ENCODE data around the gene KREMEN1. TPM values are rescaled to one million over a fixed set of nuclear protein-coding genes. Genes with fewer than 3 reads are reported as not detected.

KREMEN1 gene
- total RNA-seq, 1 donor from 2014 or later: 0.03 TPM

GRCh38 chr22:29150701-29151100 is 77.9 kb downstream of the KREMEN1 start:
- peaks cover 17% of the 10 kb centered on the region for H3K27me3 Mint-ChIP-seq (ENCODE audit: insufficient read depth)
- intact Hi-C loops (cut with micrococcal nuclease): no loop called here
- peaks cover 8% of the 10 kb centered on the region for H3K4me1 Mint-ChIP-seq (ENCODE audit: low read depth)
- H3K4me3 Mint-ChIP-seq: no peak overlapping the region
- DNase-seq (ENCODE audit: low spot score): no peak
- no peaks in the 10 kb centered on the region for H3K36me3 Mint-ChIP-seq (ENCODE audit: low read depth)
- H3K9me3 Mint-ChIP-seq: no peaks in the 10 kb centered on the region
- H3K27ac Mint-ChIP-seq: no peak overlapping the region

- H3K9me3 Mint-ChIP-seq: no peaks in the 10 kb centered on the region
- DNase-seq (ENCODE audit: low spot score): no peak
- peaks cover 17% of the 10 kb centered on the region for H3K27me3 Mint-ChIP-seq (ENCODE audit: insufficient read depth)
- H3K36me3 Mint-ChIP-seq (ENCODE audit: low read depth): no peaks in the 10 kb centered on the region
- H3K4me1 Mint-ChIP-seq (ENCODE audit: low read depth): peaks cover 8% of the 10 kb centered on the region
- H3K4me3 Mint-ChIP-seq: no peak overlapping the region
- intact Hi-C loops (cut with micrococcal nuclease): no loop called here
- no peak overlapping the region for H3K27ac Mint-ChIP-seq
Observed at GRCh38 chr22:29151316-29151715, 78.5 kb downstream of the KREMEN1 start.

- Mint-ChIP-seq H3K9me3 (no peaks in the 10 kb centered on the region), H3K36me3 (ENCODE audit: low read depth) (no peaks in the 10 kb centered on the region), H3K27me3 (ENCODE audit: insufficient read depth) (peaks cover 17% of the 10 kb centered on the region), H3K4me1 (ENCODE audit: low read depth) (peaks cover 8% of the 10 kb centered on the region), H3K27ac (no peak overlapping the region), H3K4me3 (no peak overlapping the region)
- DNase-seq (ENCODE audit: low spot score): no peak
- intact Hi-C loops (cut with micrococcal nuclease): no loop called here
Observed at GRCh38 chr22:29152045-29152953, 79.5 kb downstream of the KREMEN1 start.

- peaks cover 19% of the 10 kb centered on the region for H3K27me3 Mint-ChIP-seq (ENCODE audit: insufficient read depth)
- peaks cover 8% of the 10 kb centered on the region for H3K4me1 Mint-ChIP-seq (ENCODE audit: low read depth)
- H3K27ac Mint-ChIP-seq: no peak overlapping the region
- no peak for DNase-seq (ENCODE audit: low spot score)
- intact Hi-C loops (cut with micrococcal nuclease): no loop called here
- no peak overlapping the region for H3K4me3 Mint-ChIP-seq
- H3K9me3 Mint-ChIP-seq: no peaks in the 10 kb centered on the region
- no peaks in the 10 kb centered on the region for H3K36me3 Mint-ChIP-seq (ENCODE audit: low read depth)
Observed at GRCh38 chr22:29152954-29153719, 80.3 kb downstream of the KREMEN1 start.

GRCh38 chr22:29154364-29155048 is 81.7 kb downstream of the KREMEN1 start:
- peaks cover 21% of the 10 kb centered on the region for H3K27me3 Mint-ChIP-seq (ENCODE audit: insufficient read depth)
- intact Hi-C loops (cut with micrococcal nuclease): loop anchor here (1.0 to 2.0 kb wide), 3 partner anchors 91 to 554 kb away; no protein-coding TSS in a partner anchor

GRCh38 chr22:29155966-29156365 is 83.1 kb downstream of the KREMEN1 start:
- intact Hi-C loops (cut with micrococcal nuclease): loop anchor here (2.0 kb wide), 1 partner anchor 299 kb away; no protein-coding TSS in a partner anchor
- Mint-ChIP-seq H3K27ac (no peak overlapping the region), H3K27me3 (ENCODE audit: insufficient read depth) (peaks cover 27% of the 10 kb centered on the region), H3K4me1 (ENCODE audit: low read depth) (peaks cover 8% of the 10 kb centered on the region), H3K36me3 (ENCODE audit: low read depth) (no peaks in the 10 kb centered on the region), H3K4me3 (no peak overlapping the region), H3K9me3 (no peaks in the 10 kb centered on the region)
- DNase-seq (ENCODE audit: low spot score): no peak

More at GRCh38 chr22:29154364-29155048, 81.7 kb downstream of the KREMEN1 start:
- Mint-ChIP-seq H3K4me1 (ENCODE audit: low read depth) (peaks cover 8% of the 10 kb centered on the region), H3K36me3 (ENCODE audit: low read depth) (no peaks in the 10 kb centered on the region), H3K9me3 (no peaks in the 10 kb centered on the region), H3K27ac (no peak overlapping the region), H3K4me3 (no peak overlapping the region)
- DNase-seq (ENCODE audit: low spot score): peak; percentile 64

GRCh38 chr22:29156507-29156906 is 83.7 kb downstream of the KREMEN1 start:
- Mint-ChIP-seq H3K4me3 (no peak overlapping the region), H3K4me1 (ENCODE audit: low read depth) (peaks cover 8% of the 10 kb centered on the region), H3K36me3 (ENCODE audit: low read depth) (no peaks in the 10 kb centered on the region), H3K27ac (no peak overlapping the region), H3K9me3 (no peaks in the 10 kb centered on the region), H3K27me3 (ENCODE audit: insufficient read depth) (peaks cover 31% of the 10 kb centered on the region)
- no peak for DNase-seq (ENCODE audit: low spot score)
- intact Hi-C loops (cut with micrococcal nuclease): no loop called here

- intact Hi-C loops (cut with micrococcal nuclease): no loop called here
- Mint-ChIP-seq H3K9me3 (no peaks in the 10 kb centered on the region), H3K27ac (no peak overlapping the region), H3K36me3 (ENCODE audit: low read depth) (no peaks in the 10 kb centered on the region), H3K4me3 (no peak overlapping the region), H3K27me3 (ENCODE audit: insufficient read depth) (peaks cover 30% of the 10 kb centered on the region), H3K4me1 (ENCODE audit: low read depth) (peaks cover 8% of the 10 kb centered on the region)
- no peak for DNase-seq (ENCODE audit: low spot score)
Observed at GRCh38 chr22:29157759-29158535, 85.1 kb downstream of the KREMEN1 start.

GRCh38 chr22:29158546-29158945 is 85.7 kb downstream of the KREMEN1 start:
- Mint-ChIP-seq H3K36me3 (ENCODE audit: low read depth) (no peaks in the 10 kb centered on the region), H3K4me3 (no peak overlapping the region), H3K9me3 (no peaks in the 10 kb centered on the region), H3K27ac (no peak overlapping the region), H3K27me3 (ENCODE audit: insufficient read depth) (peaks cover 27% of the 10 kb centered on the region), H3K4me1 (ENCODE audit: low read depth) (peaks cover 8% of the 10 kb centered on the region)
- intact Hi-C loops (cut with micrococcal nuclease): no loop called here
- no peak for DNase-seq (ENCODE audit: low spot score)

- intact Hi-C loops (cut with micrococcal nuclease): no loop called here
- Mint-ChIP-seq H3K36me3 (ENCODE audit: low read depth) (no peaks in the 10 kb centered on the region), H3K27me3 (ENCODE audit: insufficient read depth) (peaks cover 36% of the 10 kb centered on the region), H3K27ac (no peak overlapping the region), H3K9me3 (no peaks in the 10 kb centered on the region), H3K4me3 (no peak overlapping the region), H3K4me1 (ENCODE audit: low read depth) (peaks cover 22% of the 10 kb centered on the region)
- no peak for DNase-seq (ENCODE audit: low spot score)
Observed at GRCh38 chr22:29163808-29164207, 91.0 kb downstream of the KREMEN1 start.

GRCh38 chr22:29165321-29166060 is 92.7 kb downstream of the KREMEN1 start:
- Mint-ChIP-seq H3K4me3 (no peak overlapping the region), H3K27me3 (ENCODE audit: insufficient read depth) (peaks cover 49% of the 10 kb centered on the region), H3K9me3 (no peaks in the 10 kb centered on the region), H3K36me3 (ENCODE audit: low read depth) (no peaks in the 10 kb centered on the region), H3K27ac (no peak overlapping the region), H3K4me1 (ENCODE audit: low read depth) (peaks cover 24% of the 10 kb centered on the region)
- DNase-seq (ENCODE audit: low spot score): no peak
- intact Hi-C loops (cut with micrococcal nuclease): loop anchor here (2.0 kb wide), 3 partner anchors 37 to 493 kb away; no protein-coding TSS in a partner anchor
